ENCODE measurements around the gene WDR72.

WDR72 gene

DNA sequence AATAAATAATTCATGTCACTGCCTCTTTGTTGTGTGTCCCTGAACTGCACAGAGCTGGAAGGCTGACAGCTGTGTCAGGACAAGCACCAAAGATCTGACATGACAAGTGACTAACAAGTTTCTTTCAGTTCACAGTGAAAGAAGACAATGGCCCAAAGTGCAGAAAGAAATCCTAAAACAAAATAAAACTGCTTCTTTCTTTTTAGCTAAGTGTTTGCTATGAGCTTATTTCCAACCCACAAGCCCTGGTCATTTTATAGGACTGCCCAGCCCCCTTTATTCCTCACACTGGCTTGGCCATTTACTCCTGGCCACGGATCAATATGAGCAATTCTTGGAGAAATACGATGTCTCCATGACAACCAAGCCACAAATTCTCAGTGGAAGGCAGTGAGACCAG, 238.5 kb downstream of the WDR72 start:
- Histone ChIP-seq H3K9me3 (ENCODE audit: control insufficient read depth, insufficient read depth, low read length) (no peaks in the 10 kb centered on the region), H3K9ac (ENCODE audit: low read depth, low read length) (no peak overlapping the region), H3K4me3 (ENCODE audit: low read depth, low read length) (no peak overlapping the region), H3K36me3 (ENCODE audit: control insufficient read depth, insufficient read depth, low read length) (no peaks in the 10 kb centered on the region), H3K4me1 (ENCODE audit: control insufficient read depth, insufficient read depth, low read length) (peaks cover 2% of the 10 kb centered on the region), H3K27me3 (ENCODE audit: control insufficient read depth, insufficient read depth, low read length) (no peaks in the 10 kb centered on the region)

DNA sequence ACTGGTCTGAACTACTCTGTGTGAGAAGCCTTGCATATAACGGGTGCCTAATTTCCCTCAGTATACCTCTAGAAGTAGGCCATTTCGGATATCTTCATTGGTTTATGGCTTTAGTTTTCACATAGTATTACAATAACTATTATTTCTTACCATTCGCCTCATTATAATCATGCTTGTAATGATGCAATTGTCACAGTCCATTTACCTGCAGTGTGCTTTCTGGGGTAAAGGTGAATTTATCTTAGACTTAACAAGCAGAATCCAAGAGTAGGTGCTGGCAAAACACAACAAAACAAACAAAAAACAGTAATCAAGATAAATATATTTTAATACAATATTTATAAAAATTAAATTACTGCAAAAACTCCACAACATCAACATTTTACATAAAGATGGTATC, 246.0 kb downstream of the WDR72 start:
- Histone ChIP-seq H3K9me3 (ENCODE audit: control insufficient read depth, insufficient read depth, low read length) (no peaks in the 10 kb centered on the region), H3K27me3 (ENCODE audit: control insufficient read depth, insufficient read depth, low read length) (no peaks in the 10 kb centered on the region), H3K4me1 (ENCODE audit: control insufficient read depth, insufficient read depth, low read length) (no peaks in the 10 kb centered on the region), H3K36me3 (ENCODE audit: control insufficient read depth, insufficient read depth, low read length) (no peaks in the 10 kb centered on the region), H3K9ac (ENCODE audit: low read depth, low read length) (no peak overlapping the region), H3K4me3 (ENCODE audit: low read depth, low read length) (no peak overlapping the region)

- Histone ChIP-seq H3K27me3 (ENCODE audit: control insufficient read depth, insufficient read depth, low read length) (no peaks in the 10 kb centered on the region), H3K9me3 (ENCODE audit: control insufficient read depth, insufficient read depth, low read length) (no peaks in the 10 kb centered on the region), H3K4me1 (ENCODE audit: control insufficient read depth, insufficient read depth, low read length) (no peaks in the 10 kb centered on the region), H3K36me3 (ENCODE audit: control insufficient read depth, insufficient read depth, low read length) (no peaks in the 10 kb centered on the region), H3K9ac (ENCODE audit: low read depth, low read length) (no peak overlapping the region), H3K4me3 (ENCODE audit: low read depth, low read length) (no peak overlapping the region)
Measured at GRCh38 chr15:53512029-53512428, 247.4 kb downstream of the WDR72 start.

DNA sequence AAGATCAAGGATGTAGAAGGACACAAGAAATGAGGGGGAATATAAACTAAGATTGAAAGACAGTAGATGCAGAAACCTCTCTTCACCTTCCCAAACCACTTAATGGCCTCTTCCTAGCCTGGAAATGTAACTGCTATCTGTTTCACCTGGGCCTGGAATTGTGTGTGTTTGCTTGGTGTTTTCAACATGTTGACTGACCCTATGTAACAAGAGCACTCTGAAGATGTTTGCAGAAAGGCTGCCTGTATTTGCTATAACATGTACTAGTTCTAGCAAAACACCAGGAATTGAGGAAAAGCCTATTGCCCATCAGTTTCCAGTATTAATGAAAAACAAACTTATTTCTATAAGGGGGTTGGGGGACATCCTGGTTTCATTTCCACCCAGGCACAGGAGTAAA, 248.3 kb downstream of the WDR72 start:
- H3K27me3 ChIP-seq (ENCODE audit: control insufficient read depth, insufficient read depth, low read length), result no peaks in the 10 kb centered on the region
- no peak overlapping the region for H3K4me3 ChIP-seq (ENCODE audit: low read depth, low read length)
- H3K9me3 ChIP-seq (ENCODE audit: control insufficient read depth, insufficient read depth, low read length), result no peaks in the 10 kb centered on the region
- H3K36me3 ChIP-seq (ENCODE audit: control insufficient read depth, insufficient read depth, low read length), result no peaks in the 10 kb centered on the region
- no peaks in the 10 kb centered on the region for H3K4me1 ChIP-seq (ENCODE audit: control insufficient read depth, insufficient read depth, low read length)
- H3K9ac ChIP-seq (ENCODE audit: low read depth, low read length), result no peak overlapping the region

GRCh38 chr15:53506370-53506769, 253.1 kb downstream of the WDR72 start:
- H3K9me3 ChIP-seq (ENCODE audit: control insufficient read depth, insufficient read depth, low read length), result no peaks in the 10 kb centered on the region
- H3K4me1 ChIP-seq (ENCODE audit: control insufficient read depth, insufficient read depth, low read length), result no peaks in the 10 kb centered on the region
- no peak overlapping the region for H3K9ac ChIP-seq (ENCODE audit: low read depth, low read length)
- H3K27me3 ChIP-seq (ENCODE audit: control insufficient read depth, insufficient read depth, low read length), result no peaks in the 10 kb centered on the region
- no peak overlapping the region for H3K4me3 ChIP-seq (ENCODE audit: low read depth, low read length)
- H3K36me3 ChIP-seq (ENCODE audit: control insufficient read depth, insufficient read depth, low read length), result no peaks in the 10 kb centered on the region

GRCh38 chr15:53498996-53499395, 260.5 kb downstream of the WDR72 start:
- H3K4me3 ChIP-seq (ENCODE audit: low read depth, low read length), result no peak overlapping the region
- H3K4me1 ChIP-seq (ENCODE audit: control insufficient read depth, insufficient read depth, low read length), result no peaks in the 10 kb centered on the region
- no peaks in the 10 kb centered on the region for H3K36me3 ChIP-seq (ENCODE audit: control insufficient read depth, insufficient read depth, low read length)
- H3K27me3 ChIP-seq (ENCODE audit: control insufficient read depth, insufficient read depth, low read length), result no peaks in the 10 kb centered on the region
- H3K9ac ChIP-seq (ENCODE audit: low read depth, low read length), result no peak overlapping the region
- no peaks in the 10 kb centered on the region for H3K9me3 ChIP-seq (ENCODE audit: control insufficient read depth, insufficient read depth, low read length)

DNA sequence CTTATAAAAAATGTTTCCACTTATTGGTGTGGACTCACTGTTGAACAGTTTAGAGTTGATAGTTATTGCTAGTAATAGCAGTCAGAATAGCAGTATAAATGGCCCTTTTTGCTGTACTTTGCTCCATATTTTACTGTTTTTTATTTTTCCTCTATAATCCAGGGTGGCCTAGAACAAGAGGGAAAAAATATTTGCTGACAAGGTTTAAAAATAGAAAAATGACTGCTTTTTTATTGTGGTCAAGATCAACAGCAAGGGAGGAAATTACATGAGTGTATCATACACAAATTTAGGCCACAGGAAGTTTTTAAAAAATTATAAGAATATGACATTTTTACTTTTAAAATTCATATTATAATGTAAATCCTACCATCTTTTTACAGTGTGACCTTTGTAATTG, 269.1 kb downstream of the WDR72 start:
- Histone ChIP-seq H3K9me3 (ENCODE audit: control insufficient read depth, insufficient read depth, low read length) (no peaks in the 10 kb centered on the region), H3K9ac (ENCODE audit: low read depth, low read length) (no peak overlapping the region), H3K4me3 (ENCODE audit: low read depth, low read length) (no peak overlapping the region), H3K4me1 (ENCODE audit: control insufficient read depth, insufficient read depth, low read length) (no peaks in the 10 kb centered on the region), H3K27me3 (ENCODE audit: control insufficient read depth, insufficient read depth, low read length) (no peaks in the 10 kb centered on the region), H3K36me3 (ENCODE audit: control insufficient read depth, insufficient read depth, low read length) (no peaks in the 10 kb centered on the region)

DNA sequence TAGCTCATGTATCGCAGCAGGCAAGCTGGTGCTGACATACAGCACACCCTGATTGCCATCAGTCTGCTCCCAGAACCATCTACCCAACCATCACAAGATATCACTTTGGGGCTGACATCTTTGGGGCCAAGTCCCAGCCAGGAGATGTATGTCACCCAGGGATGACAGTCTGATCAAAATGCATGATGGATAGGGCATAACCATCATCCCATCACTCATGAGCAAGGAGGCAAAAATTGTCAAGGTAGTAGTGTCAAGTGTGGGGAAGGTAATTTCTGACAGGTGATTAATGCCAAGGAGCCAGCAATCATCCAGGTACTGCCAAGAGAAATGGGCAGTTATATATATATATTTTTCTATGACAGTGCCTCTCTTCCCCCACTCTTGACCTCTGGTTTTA, 277.4 kb downstream of the WDR72 start:
- no peaks in the 10 kb centered on the region for H3K9me3 ChIP-seq (ENCODE audit: control insufficient read depth, insufficient read depth, low read length)
- H3K36me3 ChIP-seq (ENCODE audit: control insufficient read depth, insufficient read depth, low read length), result no peaks in the 10 kb centered on the region
- no peaks in the 10 kb centered on the region for H3K4me1 ChIP-seq (ENCODE audit: control insufficient read depth, insufficient read depth, low read length)
- H3K9ac ChIP-seq (ENCODE audit: low read depth, low read length), result no peak overlapping the region
- no peak overlapping the region for H3K4me3 ChIP-seq (ENCODE audit: low read depth, low read length)
- H3K27me3 ChIP-seq (ENCODE audit: control insufficient read depth, insufficient read depth, low read length), result no peaks in the 10 kb centered on the region

DNA sequence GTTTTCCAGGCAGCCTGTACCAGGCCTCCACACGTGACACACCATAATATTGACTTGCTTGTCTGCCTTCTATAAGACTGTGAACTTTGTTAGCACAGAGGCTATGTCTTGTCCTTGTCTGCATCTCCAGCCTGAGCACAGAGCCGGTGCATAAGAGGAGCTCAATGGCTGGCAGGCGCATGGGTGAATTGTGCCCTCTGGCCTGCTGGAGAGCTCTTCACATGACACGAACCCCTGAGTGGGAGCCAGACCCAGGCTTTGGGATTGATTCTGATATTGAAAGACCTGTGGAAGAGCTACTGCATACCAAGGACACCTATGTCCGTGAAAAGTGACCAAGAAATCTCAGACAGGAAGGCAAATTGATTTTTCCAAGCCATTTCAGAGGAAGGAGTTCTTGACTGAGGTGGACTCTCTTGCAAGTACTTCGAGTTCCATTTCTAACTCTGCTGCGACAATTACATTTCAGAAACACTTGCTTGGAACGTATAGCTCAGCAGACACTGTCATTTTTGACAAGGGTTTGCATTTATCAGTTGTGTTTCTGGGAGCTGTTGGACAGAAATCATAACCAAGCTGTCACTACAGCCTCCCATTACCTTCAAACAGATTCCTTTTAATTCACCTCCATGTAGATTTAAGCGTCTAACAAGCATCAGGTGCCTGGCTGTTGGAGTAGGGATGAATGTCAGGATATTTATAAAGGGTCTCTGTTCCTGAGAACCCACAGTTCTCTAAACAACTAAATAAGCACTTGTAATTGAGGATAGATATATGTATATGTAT, 281.3 kb downstream of the WDR72 start:
- no peaks in the 10 kb centered on the region for H3K9me3 ChIP-seq (ENCODE audit: control insufficient read depth, insufficient read depth, low read length)
- H3K4me1 ChIP-seq (ENCODE audit: control insufficient read depth, insufficient read depth, low read length), result no peaks in the 10 kb centered on the region
- no peak overlapping the region for H3K4me3 ChIP-seq (ENCODE audit: low read depth, low read length)
- H3K36me3 ChIP-seq (ENCODE audit: control insufficient read depth, insufficient read depth, low read length), result no peaks in the 10 kb centered on the region
- no peaks in the 10 kb centered on the region for H3K27me3 ChIP-seq (ENCODE audit: control insufficient read depth, insufficient read depth, low read length)
- no peak overlapping the region for H3K9ac ChIP-seq (ENCODE audit: low read depth, low read length)

DNA sequence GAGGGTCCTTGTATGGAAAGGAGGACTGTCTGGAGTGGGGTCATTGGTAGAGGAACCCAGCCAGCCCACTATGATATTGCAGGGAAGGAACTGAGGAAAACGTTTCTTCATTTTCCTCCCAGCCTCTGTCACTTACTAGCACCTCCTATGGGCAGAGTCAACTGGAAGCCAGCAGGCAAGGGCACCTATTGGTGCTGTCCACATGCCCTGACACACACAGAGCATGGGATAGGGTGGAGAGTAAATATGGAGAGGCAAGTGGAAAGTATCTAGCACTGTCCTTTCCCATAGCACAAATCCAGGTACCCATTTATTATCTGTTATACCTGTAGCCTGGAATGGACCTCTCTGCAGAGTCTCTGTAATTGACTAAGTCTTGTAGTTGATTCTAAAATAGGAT, 285.6 kb downstream of the WDR72 start:
- no peaks in the 10 kb centered on the region for H3K36me3 ChIP-seq (ENCODE audit: control insufficient read depth, insufficient read depth, low read length)
- no peaks in the 10 kb centered on the region for H3K27me3 ChIP-seq (ENCODE audit: control insufficient read depth, insufficient read depth, low read length)
- H3K9ac ChIP-seq (ENCODE audit: low read depth, low read length), result no peak overlapping the region
- H3K4me1 ChIP-seq (ENCODE audit: control insufficient read depth, insufficient read depth, low read length), result no peaks in the 10 kb centered on the region
- H3K4me3 ChIP-seq (ENCODE audit: low read depth, low read length), result no peak overlapping the region
- H3K9me3 ChIP-seq (ENCODE audit: control insufficient read depth, insufficient read depth, low read length), result no peaks in the 10 kb centered on the region

- Histone ChIP-seq H3K9ac (ENCODE audit: low read depth, low read length) (no peak overlapping the region), H3K27me3 (ENCODE audit: control insufficient read depth, insufficient read depth, low read length) (no peaks in the 10 kb centered on the region), H3K9me3 (ENCODE audit: control insufficient read depth, insufficient read depth, low read length) (no peaks in the 10 kb centered on the region), H3K36me3 (ENCODE audit: control insufficient read depth, insufficient read depth, low read length) (no peaks in the 10 kb centered on the region), H3K4me1 (ENCODE audit: control insufficient read depth, insufficient read depth, low read length) (no peaks in the 10 kb centered on the region), H3K4me3 (ENCODE audit: low read depth, low read length) (no peak overlapping the region)
Measured at GRCh38 chr15:53473435-53473834, 286.0 kb downstream of the WDR72 start.

- H3K27me3 ChIP-seq (ENCODE audit: control insufficient read depth, insufficient read depth, low read length), result no peaks in the 10 kb centered on the region
- no peaks in the 10 kb centered on the region for H3K4me1 ChIP-seq (ENCODE audit: control insufficient read depth, insufficient read depth, low read length)
- H3K36me3 ChIP-seq (ENCODE audit: control insufficient read depth, insufficient read depth, low read length), result no peaks in the 10 kb centered on the region
- H3K4me3 ChIP-seq (ENCODE audit: low read depth, low read length), result no peak overlapping the region
- no peak overlapping the region for H3K9ac ChIP-seq (ENCODE audit: low read depth, low read length)
- H3K9me3 ChIP-seq (ENCODE audit: control insufficient read depth, insufficient read depth, low read length), result no peaks in the 10 kb centered on the region
Measured at GRCh38 chr15:53472883-53473282, 286.6 kb downstream of the WDR72 start.
